ENCODE data around the gene OPRL1. TPM values are rescaled to one million over a fixed set of nuclear protein-coding genes. Genes with fewer than 3 reads are reported as not detected.

OPRL1 gene
- total RNA-seq, 1 donor = 0.72 TPM

DNA sequence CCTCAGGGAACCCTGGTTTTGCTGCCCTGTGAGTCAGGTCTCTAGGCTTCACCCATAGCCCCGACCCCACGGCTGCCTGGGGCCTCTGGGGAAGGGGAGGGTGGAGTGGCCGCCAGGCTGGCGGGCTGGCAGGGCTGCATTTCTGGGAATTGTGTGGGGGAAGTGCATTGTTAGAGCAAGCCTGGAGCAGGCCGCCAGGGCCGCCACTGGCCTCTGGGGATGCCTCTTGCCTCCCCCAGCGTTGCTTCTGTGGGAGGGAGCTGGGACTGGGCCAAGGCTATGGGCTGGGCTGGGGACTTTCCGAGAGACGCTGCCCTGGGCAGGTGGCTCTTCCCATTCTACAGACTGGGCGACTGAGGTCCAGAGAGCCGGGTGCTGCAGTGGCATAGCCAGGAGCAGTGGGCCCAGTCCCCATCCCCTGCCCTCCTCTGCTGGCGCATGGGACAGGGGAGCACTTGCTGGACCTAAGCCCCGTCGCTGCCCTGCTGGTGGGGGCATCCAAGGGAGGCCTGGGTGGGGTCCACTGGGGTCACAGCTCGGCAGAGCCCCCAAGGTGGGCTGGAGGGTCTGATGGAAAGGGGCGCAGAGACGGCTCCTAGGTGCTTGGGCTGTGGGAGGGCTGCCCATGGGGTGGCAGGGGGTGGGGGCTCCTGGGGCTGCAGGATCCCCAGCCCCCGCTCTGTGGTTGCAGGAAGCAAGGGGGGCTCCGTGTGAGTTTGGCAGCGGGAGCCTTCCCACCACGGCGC, 23.8 kb upstream of the OPRL1 start:
- H3K4me1 ChIP-seq (ENCODE audit: insufficient read depth, low read length) = peaks cover 27% of the 10 kb centered on the region

DNA sequence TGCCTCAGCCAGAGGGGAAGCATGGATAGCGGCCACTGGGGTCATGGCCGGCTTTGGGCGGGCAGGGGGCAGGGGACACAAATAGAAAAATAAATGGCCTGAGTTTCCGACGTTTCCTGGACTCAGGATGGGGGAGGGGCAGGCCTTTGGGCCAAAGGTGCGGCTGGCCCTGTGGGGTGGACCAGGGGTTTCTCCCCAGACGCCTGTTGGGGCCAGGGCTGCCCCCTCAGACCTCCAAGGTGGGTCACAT, 23.3 kb upstream of the OPRL1 start:
- H3K4me2 ChIP-seq (ENCODE audit: insufficient read depth, low read length) = no peak overlapping the region
- no peak for DNase-seq (ENCODE audit: insufficient read length, low spot score, missing footprints)
- H3K9me3 ChIP-seq (ENCODE audit: low read depth, low read length) = no peaks in the 10 kb centered on the region
- TF ChIP-seq, protein P1, sequence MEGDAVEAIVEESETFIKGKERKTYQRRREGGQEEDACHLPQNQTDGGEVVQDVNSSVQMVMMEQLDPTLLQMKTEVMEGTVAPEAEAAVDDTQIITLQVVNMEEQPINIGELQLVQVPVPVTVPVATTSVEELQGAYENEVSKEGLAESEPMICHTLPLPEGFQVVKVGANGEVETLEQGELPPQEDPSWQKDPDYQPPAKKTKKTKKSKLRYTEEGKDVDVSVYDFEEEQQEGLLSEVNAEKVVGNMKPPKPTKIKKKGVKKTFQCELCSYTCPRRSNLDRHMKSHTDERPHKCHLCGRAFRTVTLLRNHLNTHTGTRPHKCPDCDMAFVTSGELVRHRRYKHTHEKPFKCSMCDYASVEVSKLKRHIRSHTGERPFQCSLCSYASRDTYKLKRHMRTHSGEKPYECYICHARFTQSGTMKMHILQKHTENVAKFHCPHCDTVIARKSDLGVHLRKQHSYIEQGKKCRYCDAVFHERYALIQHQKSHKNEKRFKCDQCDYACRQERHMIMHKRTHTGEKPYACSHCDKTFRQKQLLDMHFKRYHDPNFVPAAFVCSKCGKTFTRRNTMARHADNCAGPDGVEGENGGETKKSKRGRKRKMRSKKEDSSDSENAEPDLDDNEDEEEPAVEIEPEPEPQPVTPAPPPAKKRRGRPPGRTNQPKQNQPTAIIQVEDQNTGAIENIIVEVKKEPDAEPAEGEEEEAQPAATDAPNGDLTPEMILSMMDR (IDR thresholded peaks at IDR 0.05; ENCODE audit: extremely low read depth, low read depth, low read length) = no peak
- H2AFZ ChIP-seq (ENCODE audit: low read length) = no peak overlapping the region
- H3K27ac ChIP-seq (ENCODE audit: low read depth, low read length) = no peak overlapping the region
- H3K36me3 ChIP-seq (ENCODE audit: insufficient read depth, low read length) = no peaks in the 10 kb centered on the region
- H3K27me3 ChIP-seq (ENCODE audit: insufficient read depth, low read length) = no peaks in the 10 kb centered on the region
- peaks cover 3% of the 10 kb centered on the region for H4K20me1 ChIP-seq (ENCODE audit: insufficient read depth, low read length)
- no peak overlapping the region for H3K4me3 ChIP-seq (ENCODE audit: insufficient read depth, low read length)
- peaks cover 27% of the 10 kb centered on the region for H3K4me1 ChIP-seq (ENCODE audit: insufficient read depth, low read length)
- no peaks in the 10 kb centered on the region for H3K79me2 ChIP-seq (ENCODE audit: insufficient read depth, low read length)

More for the DNA sequence above, 23.8 kb upstream of the OPRL1 start:
- TF ChIP-seq, protein P1 (IDR thresholded peaks at IDR 0.05; ENCODE audit: extremely low read depth, low read depth, low read length) = no peak
- Histone ChIP-seq H4K20me1 (ENCODE audit: insufficient read depth, low read length) (peaks cover 3% of the 10 kb centered on the region), H3K27me3 (ENCODE audit: insufficient read depth, low read length) (no peaks in the 10 kb centered on the region), H3K9me3 (ENCODE audit: low read depth, low read length) (no peaks in the 10 kb centered on the region), H3K4me2 (ENCODE audit: insufficient read depth, low read length) (no peak overlapping the region), H3K4me3 (ENCODE audit: insufficient read depth, low read length) (no peak overlapping the region), H3K36me3 (ENCODE audit: insufficient read depth, low read length) (no peaks in the 10 kb centered on the region), H3K79me2 (ENCODE audit: insufficient read depth, low read length) (no peaks in the 10 kb centered on the region), H2AFZ (ENCODE audit: low read length) (no peak overlapping the region), H3K27ac (ENCODE audit: low read depth, low read length) (no peak overlapping the region)
- no peak for DNase-seq (ENCODE audit: insufficient read length, low spot score, missing footprints)

DNA sequence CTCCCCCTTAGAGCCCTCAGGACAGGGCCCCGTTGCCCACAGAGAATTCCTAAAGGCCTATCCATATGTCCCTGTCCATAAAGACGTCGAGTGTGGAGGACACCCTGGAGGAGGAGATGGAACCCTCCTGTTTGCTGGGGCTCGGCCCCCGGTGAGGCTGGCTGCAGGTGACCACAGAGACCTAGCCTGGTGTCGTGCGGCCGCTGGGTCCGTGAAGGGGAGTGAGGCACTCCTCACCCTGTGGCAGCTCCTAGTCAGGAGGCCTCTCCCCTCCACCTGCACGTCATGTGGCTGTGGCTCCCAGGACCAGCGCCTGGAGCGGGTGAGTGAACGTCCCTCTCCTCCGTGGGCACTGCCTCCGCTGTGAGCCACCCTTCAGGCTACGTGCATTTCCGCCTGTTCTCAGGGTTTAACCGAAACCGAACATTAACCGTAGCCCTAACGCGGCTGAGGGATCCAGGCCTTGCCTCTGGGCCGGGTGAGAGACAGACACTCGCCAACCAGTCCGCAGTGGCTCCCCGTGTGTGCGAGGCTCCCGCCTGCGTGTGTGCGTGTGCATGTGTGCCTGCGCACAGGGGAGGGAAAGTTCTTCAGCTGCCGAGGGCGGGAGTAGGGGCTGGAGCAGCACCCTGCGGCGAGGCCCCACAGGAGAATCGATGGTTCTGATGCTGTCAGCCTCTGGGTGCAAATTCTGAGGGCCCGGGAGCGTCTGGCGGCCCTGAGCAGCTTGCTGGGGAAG, 22.8 kb upstream of the OPRL1 start:
- H3K79me2 ChIP-seq (ENCODE audit: insufficient read depth, low read length) = no peaks in the 10 kb centered on the region
- no peak overlapping the region for H3K27ac ChIP-seq (ENCODE audit: low read depth, low read length)
- H3K4me3 ChIP-seq (ENCODE audit: insufficient read depth, low read length) = no peak overlapping the region
- no peak overlapping the region for H3K4me2 ChIP-seq (ENCODE audit: insufficient read depth, low read length)
- no peaks in the 10 kb centered on the region for H3K9me3 ChIP-seq (ENCODE audit: low read depth, low read length)
- DNase-seq (ENCODE audit: insufficient read length, low spot score, missing footprints) = no peak
- H2AFZ ChIP-seq (ENCODE audit: low read length) = no peak overlapping the region
- H3K4me1 ChIP-seq (ENCODE audit: insufficient read depth, low read length) = peaks cover 27% of the 10 kb centered on the region
- TF ChIP-seq, protein P1 (IDR thresholded peaks at IDR 0.05; ENCODE audit: extremely low read depth, low read depth, low read length) = no peak
- H4K20me1 ChIP-seq (ENCODE audit: insufficient read depth, low read length) = peaks cover 3% of the 10 kb centered on the region
- no peaks in the 10 kb centered on the region for H3K36me3 ChIP-seq (ENCODE audit: insufficient read depth, low read length)
- no peaks in the 10 kb centered on the region for H3K27me3 ChIP-seq (ENCODE audit: insufficient read depth, low read length)

Measured in osteoblast (primary cell).